Breast epithelium (tissue), 3 donors: Measurements from ENCODE around the gene BRCA1.

Source experiments
- POLR2A ChIP-seq: fragments of 450-650 bp; IDR thresholded peaks from one replicate; pipeline ENCODE4 v1.6.1; 2016; ENCODE audit warnings: antibody characterized with exemption, mild to moderate bottlenecking, moderate library complexity
- POLR2AphosphoS5 ChIP-seq, 3 donors: sonication (generic); formaldehyde crosslinking; IDR thresholded peaks; one replicate each; pipeline ENCODE4 v1.6.1; 2017; ENCODE audit warnings: antibody characterized with exemption in 3 of 3
- TF ChIP-seq, protein P1 (sequence below), 3 donors: fragments of 450-650 bp; IDR thresholded peaks; one replicate each; pipeline ENCODE4 v1.5.1; 2016 to 2017; ENCODE audit warnings: antibody characterized with exemption in 3 of 3, mild to moderate bottlenecking in 3 of 3, moderate library complexity in 3 of 3

DNA sequence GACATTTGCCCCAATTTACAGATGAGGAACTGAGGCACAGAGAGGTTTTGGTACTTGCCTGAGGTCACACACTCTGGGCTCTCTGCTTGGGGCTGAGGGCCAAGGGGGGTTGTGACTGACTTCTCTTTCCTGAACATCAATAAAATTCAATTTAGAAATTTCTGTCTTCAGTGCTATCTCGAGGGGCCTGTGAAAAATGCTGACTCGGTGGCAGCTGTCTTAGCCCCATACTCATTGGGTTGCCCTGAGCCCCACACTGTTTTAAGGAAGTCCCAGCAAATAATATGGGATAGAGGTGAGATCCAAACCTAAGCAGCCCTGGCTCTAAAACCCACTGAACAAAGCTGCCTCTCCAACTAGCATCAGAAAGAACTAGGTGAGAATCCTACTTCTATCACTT, 7.0 kb upstream of the BRCA1 start:
- TF ChIP-seq, protein P1, sequence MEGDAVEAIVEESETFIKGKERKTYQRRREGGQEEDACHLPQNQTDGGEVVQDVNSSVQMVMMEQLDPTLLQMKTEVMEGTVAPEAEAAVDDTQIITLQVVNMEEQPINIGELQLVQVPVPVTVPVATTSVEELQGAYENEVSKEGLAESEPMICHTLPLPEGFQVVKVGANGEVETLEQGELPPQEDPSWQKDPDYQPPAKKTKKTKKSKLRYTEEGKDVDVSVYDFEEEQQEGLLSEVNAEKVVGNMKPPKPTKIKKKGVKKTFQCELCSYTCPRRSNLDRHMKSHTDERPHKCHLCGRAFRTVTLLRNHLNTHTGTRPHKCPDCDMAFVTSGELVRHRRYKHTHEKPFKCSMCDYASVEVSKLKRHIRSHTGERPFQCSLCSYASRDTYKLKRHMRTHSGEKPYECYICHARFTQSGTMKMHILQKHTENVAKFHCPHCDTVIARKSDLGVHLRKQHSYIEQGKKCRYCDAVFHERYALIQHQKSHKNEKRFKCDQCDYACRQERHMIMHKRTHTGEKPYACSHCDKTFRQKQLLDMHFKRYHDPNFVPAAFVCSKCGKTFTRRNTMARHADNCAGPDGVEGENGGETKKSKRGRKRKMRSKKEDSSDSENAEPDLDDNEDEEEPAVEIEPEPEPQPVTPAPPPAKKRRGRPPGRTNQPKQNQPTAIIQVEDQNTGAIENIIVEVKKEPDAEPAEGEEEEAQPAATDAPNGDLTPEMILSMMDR (IDR thresholded peaks at IDR 0.05): no peak
- no peak for TF ChIP-seq POLR2A
- no peak for TF ChIP-seq POLR2AphosphoS5 (IDR thresholded peaks at IDR 0.05)
